Measurements from ENCODE around the gene COA8.
A peak's percentile ranks its signal among the peaks of the same experiment; 100 is the strongest.

COA8 gene

DNA sequence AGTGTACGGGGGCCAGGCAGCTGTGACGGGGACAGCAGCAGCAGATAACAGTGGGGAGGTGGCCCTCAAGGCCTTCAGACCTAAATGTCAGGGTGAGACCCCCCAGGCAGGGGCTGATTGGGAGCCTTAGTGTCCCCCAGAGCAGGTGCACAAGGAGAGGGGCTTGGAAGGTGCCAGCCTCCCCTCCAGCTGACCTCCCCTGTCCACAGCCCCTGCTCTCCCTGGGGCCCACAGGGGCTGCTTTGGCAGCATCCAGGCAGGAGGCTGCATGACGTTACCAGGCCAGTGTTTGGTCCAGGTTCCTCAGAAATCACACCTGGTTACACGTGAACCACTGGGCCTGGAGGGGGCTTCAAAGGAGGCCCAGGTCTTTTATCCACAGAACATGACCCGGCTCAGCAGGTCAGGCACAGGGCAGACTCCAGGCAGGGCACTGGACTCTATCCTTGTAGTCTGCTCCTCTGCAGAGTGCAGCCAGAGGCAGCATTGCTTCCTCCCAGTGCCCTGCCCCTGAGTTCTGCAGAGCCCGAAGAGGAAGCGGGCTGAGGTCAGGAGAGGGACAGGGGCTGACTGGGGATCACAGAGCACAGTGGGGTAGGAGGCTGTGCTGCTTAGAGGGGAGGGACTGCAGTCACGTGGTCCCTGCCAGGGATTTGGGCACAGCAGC is 36.4 kb upstream of the COA8 start:
- no peak for DNase-seq

DNA sequence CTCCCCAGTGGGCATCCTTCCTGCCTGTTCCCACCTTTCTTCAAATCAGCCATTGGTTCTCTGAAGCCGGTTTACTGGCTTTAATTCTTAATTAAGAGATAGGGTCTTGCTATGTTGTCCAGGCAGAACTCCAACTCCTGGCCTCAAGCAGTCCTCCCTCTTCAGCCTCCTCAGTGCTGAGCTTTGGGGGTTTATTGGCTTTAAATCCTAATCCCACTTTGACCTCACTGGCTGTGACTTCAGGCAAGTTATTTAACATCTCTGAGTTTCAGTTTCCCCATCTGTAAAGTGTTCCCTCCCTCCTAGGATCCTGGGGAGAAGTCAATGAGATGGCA is 35.9 kb upstream of the COA8 start:
- DNase-seq, result no peak

DNA sequence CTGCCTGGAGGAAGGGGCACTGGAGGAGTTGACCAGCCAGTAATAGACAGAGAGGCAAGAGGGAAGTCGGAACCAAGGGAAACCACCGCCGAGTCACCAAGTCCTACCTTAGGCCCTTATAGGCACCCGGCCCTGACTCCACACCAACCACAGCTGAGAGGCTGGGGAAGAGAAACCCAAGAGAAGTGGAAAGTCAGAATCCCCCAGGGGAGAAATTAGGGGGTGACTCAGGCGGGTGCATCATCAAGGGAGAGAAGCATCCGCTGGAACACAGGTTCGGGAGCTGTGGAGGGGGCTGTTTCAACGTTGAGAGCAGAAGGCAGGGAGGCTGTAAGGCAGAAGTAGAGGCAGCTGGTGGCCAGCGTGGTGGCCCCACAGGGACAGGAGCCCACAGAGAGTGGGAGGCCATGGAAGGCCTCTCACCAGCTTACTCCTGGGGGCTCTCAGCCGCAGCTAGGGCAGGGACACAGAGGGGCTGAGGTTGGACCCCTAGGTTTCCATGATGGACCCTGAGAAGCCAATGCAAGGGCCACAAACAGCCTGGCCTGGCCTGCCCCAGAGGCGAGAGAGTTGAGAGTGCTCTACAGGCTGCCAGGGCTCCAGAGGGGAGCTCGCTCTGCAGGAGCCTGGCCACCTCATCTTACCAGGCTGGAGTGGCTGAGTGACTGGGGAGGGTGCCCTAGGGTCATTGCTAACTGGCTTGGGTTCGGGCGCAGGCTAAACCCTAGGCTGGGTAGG is 35.2 kb upstream of the COA8 start:
- DNase-seq, result no peak

DNA sequence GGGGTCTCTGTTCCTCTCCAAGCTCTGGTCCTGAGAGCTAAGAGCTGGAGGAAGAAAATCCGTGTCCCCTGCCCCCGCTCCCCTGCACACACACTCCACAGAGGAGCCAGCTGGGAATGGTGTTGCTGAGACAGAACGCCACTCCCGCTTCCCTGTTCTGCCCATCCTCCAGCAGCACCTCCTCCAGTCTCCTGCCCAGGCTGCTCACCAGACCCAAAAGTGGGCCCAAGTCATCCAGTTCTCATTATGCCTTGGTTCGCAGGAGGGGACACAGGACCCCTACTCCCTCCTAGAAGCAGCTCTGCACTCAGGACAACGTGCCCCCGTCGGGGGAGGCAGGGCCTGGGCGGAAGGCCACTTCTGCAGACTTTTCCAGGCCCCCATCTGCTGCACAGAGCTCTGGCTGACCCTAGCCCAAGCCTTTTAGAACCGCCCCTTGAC is 34.6 kb upstream of the COA8 start:
- DNase-seq, result no peak

GRCh38 chr14:103528587-103529382 is 34.0 kb upstream of the COA8 start, which contains the start of gene TRMT61A:
Gene TRMT61A, plus strand, starts transcription at chr14:103529196. Its CDS starts 783 bp downstream, at chr14:103529979.
- DNase-seq, result peak; percentile 93

- no peak for DNase-seq
Measured at GRCh38 chr14:103529383-103530365, 33.1 kb upstream of the COA8 start.

GRCh38 chr14:103530390-103530789 is 32.4 kb upstream of the COA8 start:
- DNase-seq, result peak; percentile 78

DNA sequence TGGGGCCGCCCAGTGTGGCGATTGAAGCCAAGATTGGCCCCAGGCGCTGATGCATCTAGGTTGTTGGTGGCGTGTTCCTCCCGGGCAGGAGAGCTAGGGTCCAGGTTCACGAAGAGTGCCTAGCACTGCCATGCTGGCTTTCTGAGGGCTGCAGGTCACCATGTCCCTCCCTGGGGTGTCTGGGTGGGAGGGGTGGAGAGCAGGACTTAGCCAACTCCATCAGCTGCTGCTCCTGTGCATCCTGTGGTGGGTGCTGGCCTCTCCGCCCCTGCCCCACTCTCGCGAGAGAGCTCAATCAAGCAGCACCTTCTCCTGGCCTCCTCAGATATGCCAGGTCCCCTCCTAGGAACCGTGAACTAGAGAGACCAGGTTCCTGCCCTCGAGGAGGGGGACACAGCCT is 31.9 kb upstream of the COA8 start:
- no peak for DNase-seq

- no peak for DNase-seq
Measured at GRCh38 chr14:103531421-103532215, 31.1 kb upstream of the COA8 start.

DNA sequence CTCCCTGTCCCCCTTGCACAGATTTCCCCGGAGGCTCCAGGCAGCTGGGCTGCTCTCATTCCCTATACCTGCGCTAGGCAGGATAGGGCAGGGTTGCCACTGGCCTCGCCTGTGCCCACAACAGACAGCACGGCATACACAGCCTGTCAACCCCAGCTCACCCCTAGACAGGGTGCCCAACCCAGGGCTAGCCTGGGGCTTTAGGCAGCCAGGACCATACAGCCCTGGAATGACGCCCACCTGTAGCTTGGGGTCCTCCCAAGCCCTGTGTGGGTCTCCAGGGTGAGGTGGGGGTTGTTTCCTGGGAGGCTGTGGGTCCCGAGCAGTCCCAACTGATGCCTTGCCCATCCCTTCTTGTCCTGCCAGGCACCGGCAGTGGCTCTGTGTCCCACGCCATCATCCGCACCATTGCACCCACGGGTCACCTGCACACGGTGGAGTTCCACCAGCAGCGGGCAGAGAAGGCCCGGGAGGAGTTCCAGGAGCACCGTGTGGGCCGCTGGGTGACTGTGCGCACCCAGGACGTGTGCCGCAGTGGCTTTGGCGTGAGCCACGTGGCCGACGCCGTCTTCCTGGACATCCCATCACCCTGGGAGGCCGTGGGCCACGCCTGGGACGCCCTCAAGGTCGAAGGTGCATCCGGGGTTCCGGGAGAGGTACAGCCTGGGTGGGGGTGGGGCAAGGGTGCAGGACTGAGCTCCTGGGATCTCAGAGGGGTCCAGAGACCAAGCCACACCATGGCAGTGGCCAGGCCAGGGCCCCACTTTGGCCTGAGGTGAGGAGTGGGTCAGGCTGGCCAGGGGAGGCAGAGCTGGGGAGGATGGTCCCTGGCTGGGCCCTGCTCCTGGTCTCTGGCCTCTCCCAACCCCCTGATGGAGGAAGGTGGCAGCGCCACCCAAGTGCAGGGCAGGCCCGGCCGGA is 30.3 kb upstream of the COA8 start:
- no peak for DNase-seq

DNA sequence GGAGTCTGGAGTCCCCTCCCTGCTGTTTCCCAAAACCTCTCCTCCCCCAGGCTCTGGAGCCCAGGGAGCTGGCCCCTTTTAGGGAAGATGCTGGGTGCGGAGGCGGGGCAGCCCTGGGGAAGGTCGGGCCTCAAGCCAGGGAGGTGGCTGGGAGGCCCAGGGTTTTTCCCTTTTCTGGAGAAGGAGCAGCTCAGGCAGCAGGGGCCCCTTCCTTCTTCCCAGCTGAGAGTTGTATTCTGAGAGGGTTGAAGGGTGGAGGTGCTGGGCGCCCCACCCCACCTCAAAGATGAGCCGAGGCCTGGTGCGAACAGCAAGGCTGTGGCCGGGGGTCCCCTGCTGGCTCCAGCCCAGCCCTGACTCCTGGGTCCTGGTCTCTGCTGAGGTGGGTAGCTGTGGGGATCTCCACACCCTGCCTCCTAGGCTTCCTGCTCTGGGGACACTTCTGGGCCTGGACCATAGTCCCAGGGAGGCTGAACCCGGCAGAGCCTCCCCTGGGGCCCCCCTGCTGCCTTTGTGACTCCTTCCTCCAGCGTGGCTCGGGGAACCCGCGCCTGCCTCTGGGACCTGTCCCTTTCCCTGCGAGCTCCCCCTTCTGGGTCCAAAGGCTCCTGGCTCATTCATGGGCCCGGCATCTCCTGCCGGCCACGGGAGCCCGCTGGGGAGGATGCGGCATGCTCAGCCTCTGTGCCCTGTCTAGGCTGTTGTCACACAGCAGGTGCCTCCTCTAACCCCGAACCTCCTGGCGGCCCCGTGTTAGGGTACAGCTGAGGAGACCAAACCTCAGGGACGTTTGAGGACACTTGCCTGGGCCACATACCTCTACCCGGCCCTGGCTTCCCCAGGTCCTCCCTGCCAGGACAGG is 29.4 kb upstream of the COA8 start:
- DNase-seq, result no peak

DNA sequence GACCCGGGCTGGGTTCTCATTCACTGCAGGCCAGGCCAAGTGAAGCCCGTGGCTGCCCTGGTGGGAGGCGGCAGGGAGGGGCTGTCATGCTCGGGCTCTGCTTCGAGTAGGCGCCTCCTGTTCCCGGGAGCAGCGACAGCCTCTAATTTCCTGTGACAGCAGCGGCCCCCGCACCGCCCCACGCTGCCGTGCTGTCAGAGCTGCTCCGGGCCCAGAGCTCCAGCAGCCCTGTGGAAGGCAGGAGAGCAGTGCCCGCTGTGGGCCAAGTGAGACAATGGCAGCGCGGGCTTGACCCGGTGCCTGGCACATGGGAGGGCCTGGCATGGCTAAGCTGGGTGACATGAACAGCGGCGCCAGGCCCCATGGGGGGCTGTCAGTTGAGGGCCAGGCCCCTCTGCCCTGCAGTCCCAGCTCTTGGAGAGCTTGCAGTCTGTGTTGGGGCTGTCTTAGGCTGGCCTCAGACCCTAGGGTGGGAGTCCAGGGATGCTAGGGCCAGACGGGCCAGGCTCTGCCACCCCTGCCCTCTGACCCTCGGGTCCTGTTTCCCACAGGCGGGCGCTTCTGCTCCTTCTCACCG is 28.7 kb upstream of the COA8 start:
- DNase-seq, result no peak

GRCh38 chr14:103534576-103535061 is 28.1 kb upstream of the COA8 start:
- no peak for DNase-seq

DNA sequence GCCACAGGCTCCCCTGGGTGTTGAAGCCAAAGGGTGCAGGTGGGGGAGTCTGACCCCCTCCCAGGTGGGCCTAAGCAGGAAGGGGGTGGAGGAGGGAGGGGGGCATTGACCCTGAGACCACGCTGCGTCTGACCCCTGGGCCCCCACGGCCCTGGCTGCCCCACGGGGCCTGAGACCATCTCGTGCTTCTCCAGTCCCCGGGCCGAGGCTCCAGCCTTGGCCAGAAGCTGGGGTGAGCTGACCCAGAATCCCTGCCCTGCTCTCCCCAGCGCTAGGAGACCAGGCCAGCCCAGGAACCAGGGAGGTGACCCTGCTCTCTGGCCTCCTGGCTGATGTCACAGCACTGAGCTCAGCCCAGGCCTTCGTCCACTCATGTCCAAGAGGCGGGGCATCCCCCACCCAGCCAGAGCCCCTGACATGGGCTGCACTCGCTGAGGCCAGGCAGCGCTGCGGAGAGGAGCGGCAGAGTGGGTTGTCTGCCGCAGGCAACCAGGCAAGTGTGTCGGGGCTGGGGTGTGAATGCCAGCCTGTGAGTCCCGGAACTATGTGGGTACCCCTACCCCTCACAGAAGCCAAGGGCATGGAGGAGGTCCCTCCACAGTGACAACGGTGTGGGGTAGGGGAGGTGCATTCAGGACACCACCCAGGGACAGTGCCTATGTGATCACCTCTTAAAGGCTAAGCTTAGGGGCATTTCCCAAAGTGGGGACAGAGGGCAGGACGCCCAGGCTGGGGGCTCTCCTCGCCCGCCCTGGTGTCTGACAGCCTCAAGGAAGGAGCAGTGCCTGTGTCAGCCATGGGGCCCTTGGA is 27.5 kb upstream of the COA8 start:
- no peak for DNase-seq

DNA sequence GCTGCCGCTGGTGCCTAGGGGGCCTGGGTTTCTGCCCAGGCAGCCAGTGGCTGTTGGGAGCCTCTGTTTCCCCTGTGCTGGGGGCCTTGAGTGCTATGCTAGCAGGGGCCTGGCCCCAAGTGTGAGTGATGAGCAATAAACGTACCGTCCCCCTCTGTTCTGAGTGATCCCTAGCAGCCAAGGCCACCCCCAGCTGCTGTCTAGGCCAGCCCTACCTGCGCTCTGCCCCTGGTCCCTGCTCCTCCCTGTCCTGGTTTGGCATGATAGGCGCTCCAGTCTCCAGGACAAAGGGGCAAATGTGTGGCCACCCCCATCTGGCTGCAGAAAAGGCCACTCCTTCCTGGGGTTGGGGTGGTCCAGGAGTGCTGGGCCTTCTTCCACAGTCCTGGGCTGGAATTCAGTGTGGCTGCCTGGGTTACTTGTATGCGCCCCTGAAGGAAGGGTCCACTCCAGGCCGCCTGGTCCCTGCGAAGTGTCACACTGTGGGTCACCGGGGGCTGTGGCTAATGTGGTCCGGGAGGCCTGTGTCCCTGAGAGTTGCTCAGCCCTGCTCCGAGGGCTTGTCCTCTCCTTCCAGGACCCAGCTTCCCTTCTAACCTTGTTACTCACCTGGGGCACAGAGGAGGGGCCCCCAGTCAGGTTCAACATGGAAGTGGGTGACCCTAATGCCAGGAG is 26.7 kb upstream of the COA8 start:
- no peak for DNase-seq

DNA sequence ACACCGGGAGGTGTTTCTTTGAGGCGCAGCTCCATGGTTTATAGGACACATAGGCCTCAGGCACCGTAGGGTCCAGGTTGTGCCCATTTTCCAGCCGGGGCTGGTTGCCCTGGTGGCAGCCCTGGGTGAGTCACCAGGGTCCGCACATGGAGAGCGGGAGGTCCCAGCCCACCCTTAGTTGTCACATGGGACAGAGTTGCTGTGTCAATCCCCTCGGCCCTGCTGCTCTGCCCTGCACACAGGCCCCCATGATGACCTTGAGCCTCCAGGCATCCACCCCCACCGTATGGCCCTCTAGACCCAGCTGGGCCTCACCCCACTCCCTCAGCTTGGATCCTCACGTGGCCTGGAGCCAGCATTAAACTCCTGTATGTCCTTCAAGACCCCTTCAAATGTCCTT is 26.1 kb upstream of the COA8 start:
- no peak for DNase-seq

- DNase-seq, result no peak
Measured at GRCh38 chr14:103537175-103537990, 25.4 kb upstream of the COA8 start.
